ENCODE measurements around the gene NRCAM.

GRCh38 chr7:108328174-108328651 lies 128.0 kb downstream of the NRCAM start:
- TF ChIP-seq FOXP1 (IDR thresholded peaks at IDR 0.05), result no peak
- TF ChIP-seq FOXP1 (CRISPR knock-in tag; IDR thresholded peaks at IDR 0.05), result no peak
- TF ChIP-seq NBN (conservative IDR thresholded peaks at IDR 0.05), result no peak
- TF ChIP-seq JUND (CRISPR knock-in tag; IDR thresholded peaks at IDR 0.05), result no peak
- TF ChIP-seq CTCF (CRISPR knock-in tag; IDR thresholded peaks at IDR 0.05), result no peak
- no peak for TF ChIP-seq TAF1 (CRISPR knock-in tag; IDR thresholded peaks at IDR 0.05)
- no peak for TF ChIP-seq ZBTB25 (CRISPR knock-in tag; IDR thresholded peaks at IDR 0.05)
- no peak for TF ChIP-seq KAT2B (IDR thresholded peaks at IDR 0.05; ENCODE audit: borderline replicate concordance, low read depth, low read length)
- no peak for TF ChIP-seq HNRNPLL (IDR thresholded peaks at IDR 0.05; ENCODE audit: low read depth, low read length, poor library complexity, severe bottlenecking)
- no peak for TF ChIP-seq FOSL1 (CRISPR knock-in tag; IDR thresholded peaks at IDR 0.05; ENCODE audit: borderline replicate concordance)

Data from HepG2 (cell line).